ENCODE data around the gene CFAP61.

CFAP61 gene

GRCh38 chr20:20358801-20359200, 306.5 kb downstream of the CFAP61 start:
- Histone ChIP-seq H2AFZ (ENCODE audit: low read depth, low read length, severe bottlenecking) (no peak overlapping the region), H3K79me2 (ENCODE audit: insufficient read depth, low read length) (no peaks in the 10 kb centered on the region), H3K27me3 (ENCODE audit: low read length) (no peaks in the 10 kb centered on the region), H3K4me3 (ENCODE audit: insufficient read depth, low read length, poor library complexity, severe bottlenecking) (no peak overlapping the region), H3K9me2 (replicated peaks; ENCODE audit: insufficient read depth, low read length) (no peaks in the 10 kb centered on the region), H3K9me3 (ENCODE audit: insufficient read depth, low read length) (no peaks in the 10 kb centered on the region), H3K27ac (ENCODE audit: low read depth, low read length) (no peak overlapping the region), H3K36me3 (ENCODE audit: low read length) (no peaks in the 10 kb centered on the region), H3F3A (ENCODE audit: insufficient read depth) (0 out of 2 replicates have a peak, but pooled peaks cover 5% of the 10 kb centered on the region), H3K9ac (ENCODE audit: low read length) (no peak overlapping the region), H4K20me1 (ENCODE audit: low read depth, low read length) (no peaks in the 10 kb centered on the region), H3K4me2 (ENCODE audit: low read depth, low read length, poor library complexity, severe bottlenecking) (no peak overlapping the region)
- TF ChIP-seq EZH2phosphoT487 (conservative IDR thresholded peaks at IDR 0.05; ENCODE audit: low read length) = no peak
- no peak for TF ChIP-seq CTCF (IDR thresholded peaks at IDR 0.05; ENCODE audit: insufficient read depth, low read length, poor library complexity, severe bottlenecking)

GRCh38 chr20:20359628-20360027, 307.3 kb downstream of the CFAP61 start:
- Histone ChIP-seq H3K4me3 (ENCODE audit: insufficient read depth, low read length, poor library complexity, severe bottlenecking) (no peak overlapping the region), H3K4me2 (ENCODE audit: low read depth, low read length, poor library complexity, severe bottlenecking) (no peak overlapping the region), H3K9me2 (replicated peaks; ENCODE audit: insufficient read depth, low read length) (no peaks in the 10 kb centered on the region), H4K20me1 (ENCODE audit: low read depth, low read length) (no peaks in the 10 kb centered on the region), H3K9ac (ENCODE audit: low read length) (no peak overlapping the region), H3K9me3 (ENCODE audit: insufficient read depth, low read length) (no peaks in the 10 kb centered on the region), H3F3A (ENCODE audit: insufficient read depth) (0 out of 2 replicates have a peak, but pooled peaks cover 5% of the 10 kb centered on the region), H2AFZ (ENCODE audit: low read depth, low read length, severe bottlenecking) (no peak overlapping the region), H3K27ac (ENCODE audit: low read depth, low read length) (no peak overlapping the region), H3K36me3 (ENCODE audit: low read length) (no peaks in the 10 kb centered on the region), H3K79me2 (ENCODE audit: insufficient read depth, low read length) (no peaks in the 10 kb centered on the region), H3K27me3 (ENCODE audit: low read length) (no peaks in the 10 kb centered on the region)
- no peak for TF ChIP-seq CTCF (IDR thresholded peaks at IDR 0.05; ENCODE audit: insufficient read depth, low read length, poor library complexity, severe bottlenecking)
- TF ChIP-seq EZH2phosphoT487 (conservative IDR thresholded peaks at IDR 0.05; ENCODE audit: low read length) = no peak

GRCh38 chr20:20360464-20360863, 308.1 kb downstream of the CFAP61 start:
- Histone ChIP-seq H2AFZ (ENCODE audit: low read depth, low read length, severe bottlenecking) (no peak overlapping the region), H3K9ac (ENCODE audit: low read length) (no peak overlapping the region), H3K27ac (ENCODE audit: low read depth, low read length) (no peak overlapping the region), H3K4me3 (ENCODE audit: insufficient read depth, low read length, poor library complexity, severe bottlenecking) (no peak overlapping the region), H3K9me2 (replicated peaks; ENCODE audit: insufficient read depth, low read length) (no peaks in the 10 kb centered on the region), H3F3A (ENCODE audit: insufficient read depth) (0 out of 2 replicates have a peak, but pooled peaks cover 5% of the 10 kb centered on the region), H4K20me1 (ENCODE audit: low read depth, low read length) (no peaks in the 10 kb centered on the region), H3K36me3 (ENCODE audit: low read length) (no peaks in the 10 kb centered on the region), H3K4me2 (ENCODE audit: low read depth, low read length, poor library complexity, severe bottlenecking) (no peak overlapping the region), H3K9me3 (ENCODE audit: insufficient read depth, low read length) (no peaks in the 10 kb centered on the region), H3K27me3 (ENCODE audit: low read length) (no peaks in the 10 kb centered on the region), H3K79me2 (ENCODE audit: insufficient read depth, low read length) (no peaks in the 10 kb centered on the region)
- TF ChIP-seq CTCF (IDR thresholded peaks at IDR 0.05; ENCODE audit: insufficient read depth, low read length, poor library complexity, severe bottlenecking) (peak; percentile 51), EZH2phosphoT487 (conservative IDR thresholded peaks at IDR 0.05; ENCODE audit: low read length) (no peak)
